Epithelial cell of esophagus (primary cell): ENCODE measurements around the gene LAPTM5.

ENCODE experiments used
- DNase-seq: peaks from one replicate; pipeline ENCODE4 v3.0.0; 2010; ENCODE audit warnings: low read depth
- H3K4me3 ChIP-seq: 2 replicates; pipeline ENCODE4 v1.5.1; 2011; ENCODE audit warnings: mild to moderate bottlenecking, low read length, control low read depth
- TF ChIP-seq, protein P1 (sequence below): IDR thresholded peaks from 2 replicates; pipeline ENCODE4 v1.5.1; 2011; ENCODE audit warnings: low read depth, mild to moderate bottlenecking, low read length, control low read depth, inconsistent platforms; ENCODE audit not compliant: insufficient read depth; ENCODE audit errors: missing control alignments

The LAPTM5 gene

GRCh38 chr1:30723331-30723755, 34.2 kb downstream of the LAPTM5 start, which contains the start of gene MATN1:
Gene MATN1, minus strand, starts transcription at chr1:30723585. Its CDS starts 34 bp downstream, at chr1:30723551.
- TF ChIP-seq, protein P1, sequence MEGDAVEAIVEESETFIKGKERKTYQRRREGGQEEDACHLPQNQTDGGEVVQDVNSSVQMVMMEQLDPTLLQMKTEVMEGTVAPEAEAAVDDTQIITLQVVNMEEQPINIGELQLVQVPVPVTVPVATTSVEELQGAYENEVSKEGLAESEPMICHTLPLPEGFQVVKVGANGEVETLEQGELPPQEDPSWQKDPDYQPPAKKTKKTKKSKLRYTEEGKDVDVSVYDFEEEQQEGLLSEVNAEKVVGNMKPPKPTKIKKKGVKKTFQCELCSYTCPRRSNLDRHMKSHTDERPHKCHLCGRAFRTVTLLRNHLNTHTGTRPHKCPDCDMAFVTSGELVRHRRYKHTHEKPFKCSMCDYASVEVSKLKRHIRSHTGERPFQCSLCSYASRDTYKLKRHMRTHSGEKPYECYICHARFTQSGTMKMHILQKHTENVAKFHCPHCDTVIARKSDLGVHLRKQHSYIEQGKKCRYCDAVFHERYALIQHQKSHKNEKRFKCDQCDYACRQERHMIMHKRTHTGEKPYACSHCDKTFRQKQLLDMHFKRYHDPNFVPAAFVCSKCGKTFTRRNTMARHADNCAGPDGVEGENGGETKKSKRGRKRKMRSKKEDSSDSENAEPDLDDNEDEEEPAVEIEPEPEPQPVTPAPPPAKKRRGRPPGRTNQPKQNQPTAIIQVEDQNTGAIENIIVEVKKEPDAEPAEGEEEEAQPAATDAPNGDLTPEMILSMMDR = no peak
- H3K4me3 ChIP-seq = no peak within 1 kb of the TSS
- DNase-seq = no peak

- no peak for DNase-seq
- TF ChIP-seq, protein P1 = no peak
- no peak overlapping the region for H3K4me3 ChIP-seq
Measured at GRCh38 chr1:30721812-30722537, 35.6 kb downstream of the LAPTM5 start.

- TF ChIP-seq, protein P1 = no peak
- DNase-seq = no peak
- H3K4me3 ChIP-seq = no peak overlapping the region
Measured at GRCh38 chr1:30721341-30721793, 36.2 kb downstream of the LAPTM5 start.

GRCh38 chr1:30720271-30721223, 37.0 kb downstream of the LAPTM5 start:
- H3K4me3 ChIP-seq = no peak overlapping the region
- TF ChIP-seq, protein P1 = no peak
- DNase-seq = no peak

DNA sequence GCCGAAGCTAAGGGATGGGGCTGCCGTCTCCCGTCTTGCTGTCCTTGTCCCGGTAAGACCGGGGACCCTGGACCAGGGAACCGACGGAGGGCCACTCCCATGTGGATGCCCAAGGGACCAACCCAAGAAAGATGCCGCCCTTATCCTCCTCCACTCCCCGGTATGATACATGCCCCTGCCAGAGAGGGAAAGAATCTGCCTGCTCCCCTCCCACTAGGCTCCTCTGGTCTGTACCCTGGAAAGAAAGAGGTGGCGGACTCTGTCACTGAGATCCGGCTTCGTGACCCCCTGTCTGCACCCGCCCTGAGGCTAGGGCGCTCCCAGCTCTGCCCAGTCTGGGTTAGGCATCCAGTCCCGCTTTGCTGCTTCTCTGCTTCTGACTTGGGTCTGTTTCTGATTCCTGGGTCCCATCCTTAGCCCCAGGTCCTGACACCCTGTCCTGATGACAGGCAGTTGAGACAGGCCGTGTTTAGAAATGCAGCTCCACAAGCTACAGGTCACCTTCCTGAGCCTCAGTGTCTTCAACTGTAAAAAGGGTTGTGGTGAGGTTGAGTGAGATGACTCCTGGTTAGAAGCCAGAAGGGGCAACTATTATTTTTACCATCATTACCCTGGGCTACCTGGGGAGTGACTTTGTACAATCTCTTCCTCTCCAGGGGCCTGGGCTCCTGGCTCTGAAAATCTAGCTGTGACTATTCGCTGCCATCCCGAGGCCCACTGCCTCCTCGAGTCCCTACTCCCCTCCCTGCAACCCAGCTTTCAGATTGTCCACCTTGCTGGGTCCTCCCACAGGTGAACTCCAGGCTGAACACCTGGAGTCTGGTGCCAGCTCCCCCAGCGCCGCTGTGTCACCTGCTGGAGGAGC, 37.9 kb downstream of the LAPTM5 start:
- peak overlapping the region; percentile 67 for H3K4me3 ChIP-seq
- peak; percentile 56 for DNase-seq
- TF ChIP-seq, protein P1 = no peak
